Right kidney (tissue), 9 donors: ENCODE results near the gene CHD3.
A peak's percentile ranks its signal among the peaks of the same experiment; 100 is the strongest.

Source experiments
- DNase-seq: peaks from one replicate; pipeline ENCODE4 v3.0.0-alpha.2; 2016
- long read RNA-seq, 8 donors: transcript quantifications; one replicate each; lab custom pipeline, GENCODE V29; 2026

The CHD3 gene
- long read RNA-seq, donor 1, partial matches to known transcripts = 42 of 45 reads
- long read RNA-seq, donor 1, other reads (novel, unspliced or antisense) = 0 of 45 reads
- long read RNA-seq, donor 2, transcript CHD3-211 (3 exons, 2,515 nt) = major isoform, 6 of 27 reads
- long read RNA-seq, donor 2, partial matches to known transcripts = 21 of 27 reads
- long read RNA-seq, donor 2, other reads (novel, unspliced or antisense) = 0 of 27 reads
- long read RNA-seq, donor 3, partial matches to known transcripts = 24 of 27 reads
- long read RNA-seq, donor 3, other reads (novel, unspliced or antisense) = 0 of 27 reads
- long read RNA-seq, donor 4, transcript CHD3-211 (3 exons, 2,515 nt) = major isoform, 6 of 58 reads
- long read RNA-seq, donor 4, partial matches to known transcripts = 50 of 58 reads
- long read RNA-seq, donor 4, other reads (novel, unspliced or antisense) = 0 of 58 reads
- long read RNA-seq, donor 5, partial matches to known transcripts = 11 of 16 reads
- long read RNA-seq, donor 5, other reads (novel, unspliced or antisense) = 0 of 16 reads
- long read RNA-seq, donor 6, transcript CHD3-211 (3 exons, 2,515 nt) = major isoform, 7 of 41 reads
- long read RNA-seq, donor 6, partial matches to known transcripts = 34 of 41 reads
- long read RNA-seq, donor 6, other reads (novel, unspliced or antisense) = 0 of 41 reads
- long read RNA-seq, donor 7 = 0 reads
- long read RNA-seq, donor 8, transcript CHD3-211 (3 exons, 2,515 nt) = major isoform, 8 of 70 reads
- long read RNA-seq, donor 8, partial matches to known transcripts = 62 of 70 reads
- long read RNA-seq, donor 8, other reads (novel, unspliced or antisense) = 0 of 70 reads

- no peak for DNase-seq
These were observed at the start of gene CHD3 for GRCh38 chr17:7888184-7888920. Gene CHD3, plus strand, starts transcription at chr17:7888789. Its CDS starts 212 bp downstream, at chr17:7889001.

- no peak for DNase-seq
These were observed 49.3 kb upstream of the CHD3 start for GRCh38 chr17:7839190-7839875.

GRCh38 chr17:7839876-7840261, 48.7 kb upstream of the CHD3 start:
- no peak for DNase-seq

GRCh38 chr17:7840441-7840840, 48.1 kb upstream of the CHD3 start:
- DNase-seq = no peak

- DNase-seq = no peak
These were observed 47.7 kb upstream of the CHD3 start for GRCh38 chr17:7840875-7841274.

- DNase-seq = peak; percentile 63
These were observed 47.1 kb upstream of the CHD3 start for GRCh38 chr17:7841396-7841914.

GRCh38 chr17:7841915-7842379, 46.6 kb upstream of the CHD3 start:
- DNase-seq = peak; percentile 89

- DNase-seq = peak; percentile 88
These were observed 46.0 kb upstream of the CHD3 start for GRCh38 chr17:7842380-7843256.

- peak; percentile 77 for DNase-seq
These were observed 45.4 kb upstream of the CHD3 start for GRCh38 chr17:7843257-7843535.

- peak; percentile 86 for DNase-seq
These were observed 44.9 kb upstream of the CHD3 start for GRCh38 chr17:7843536-7844291.

GRCh38 chr17:7844292-7845154, 44.1 kb upstream of the CHD3 start:
- DNase-seq = peak; percentile 91

- DNase-seq = no peak
These were observed 43.1 kb upstream of the CHD3 start for GRCh38 chr17:7845359-7846062.

- no peak for DNase-seq
These were observed 42.4 kb upstream of the CHD3 start for GRCh38 chr17:7846063-7846735.

GRCh38 chr17:7846765-7847661, 41.6 kb upstream of the CHD3 start:
- DNase-seq = no peak

GRCh38 chr17:7848131-7848579, 40.4 kb upstream of the CHD3 start:
- DNase-seq = no peak

GRCh38 chr17:7848739-7849129, 39.9 kb upstream of the CHD3 start:
- no peak for DNase-seq
